HepG2 (cell line): ENCODE measurements around the gene APH1B. TPM values are rescaled to one million over a fixed set of nuclear protein-coding genes. Genes with fewer than 3 reads are reported as not detected.
A peak's percentile ranks its signal among the peaks of the same experiment; 100 is the strongest.

Experiments used
- EEA1 ChIP-seq: sonication (generic); formaldehyde crosslinking; IDR thresholded peaks from 2 replicates; pipeline ENCODE4 v1.5.1; 2020; ENCODE audit warnings: mild to moderate bottlenecking, missing genetic modification reagents, borderline replicate concordance
- ELF3 ChIP-seq: IDR thresholded peaks from 2 replicates; pipeline ENCODE4 v1.6.1; 2016; ENCODE audit warnings: missing genetic modification reagents, missing compliant biosample characterization
- EP300 ChIP-seq, 3 experiments: sonication (generic) in 1 of 3; formaldehyde crosslinking in 1 of 3; IDR thresholded peaks; 2 replicates each; pipeline versions ENCODE4 v1.5.1 to v1.6.1; 2011 to 2020; ENCODE audit warnings: low read depth in 2 of 3, low read length in 2 of 3, borderline replicate concordance in 1 of 3, improper control_type of control experiment in 1 of 3, mild to moderate bottlenecking in 1 of 3, missing genetic modification reagents in 1 of 3, moderate library complexity in 1 of 3
- FOXC1 ChIP-seq: sonication (generic); formaldehyde crosslinking; IDR thresholded peaks from 2 replicates; pipeline ENCODE4 v1.8.0; 2022; ENCODE audit warnings: mild to moderate bottlenecking, missing genetic modification reagents, borderline replicate concordance
- PPARG ChIP-seq: conservative IDR thresholded peaks from 2 replicates; pipeline ENCODE4 v1.6.1; 2016; ENCODE audit warnings: missing biosample characterization, missing genetic modification reagents
- SAFB2 ChIP-seq: sonication (generic); formaldehyde crosslinking; IDR thresholded peaks from 2 replicates; pipeline ENCODE4 v1.5.1; 2020; ENCODE audit warnings: missing genetic modification reagents, low read depth, mild to moderate bottlenecking, borderline replicate concordance
- SMARCE1 ChIP-seq: fragments of 450-650 bp; IDR thresholded peaks from 2 replicates; pipeline ENCODE4 v1.6.1; 2017; ENCODE audit warnings: borderline replicate concordance
- SOX13 ChIP-seq, 3 experiments: fragments of 450-650 bp in 1 of 3; sonication (generic) in 1 of 3; formaldehyde crosslinking in 1 of 3; IDR thresholded peaks in 2 of 3; conservative IDR thresholded peaks in 1 of 3; 2 replicates each; pipeline versions ENCODE4 v1.5.0 to v1.6.1; 2016 to 2020; ENCODE audit warnings: antibody characterized with exemption in 1 of 3, mild to moderate bottlenecking in 1 of 3, missing compliant biosample characterization in 1 of 3, missing genetic modification reagents in 1 of 3, moderate library complexity in 1 of 3
- XBP1 ChIP-seq: sonication (generic); formaldehyde crosslinking; IDR thresholded peaks from 2 replicates; pipeline ENCODE4 v1.5.0; 2020; ENCODE audit warnings: missing genetic modification reagents
- ZNF501 ChIP-seq: sonication (generic); formaldehyde crosslinking; IDR thresholded peaks from 2 replicates; pipeline ENCODE4 v1.5.1; 2020; ENCODE audit warnings: mild to moderate bottlenecking, moderate library complexity, missing genetic modification reagents
- polyA plus RNA-seq, 8 experiments: library from polyadenylated mRNA; depleted of rRNA in 3 of 8; stranded (reverse) in 7 of 8; unstranded in 1 of 8; fragments of >200 nt; fragmentation: Illumina TruSeq in 4 of 8; extraction: Trizol in 4 of 8; gene quantifications; 2 replicates each; pipeline versions ENCODE4 v1.2.1 to v1.2.3, GENCODE V29; 2011 to 2016; ENCODE audit warnings: low read depth in 4 of 8, missing spikeins in 1 of 8, mixed read lengths in 1 of 8; ENCODE audit not compliant: insufficient read depth in 1 of 8
- total RNA-seq, 5 experiments: library from RNA; depleted of rRNA; stranded (reverse); fragments of >200 nt; fragmentation: Illumina TruSeq; extraction: Trizol; gene quantifications; 2 replicates each; pipeline ENCODE4 v1.2.3, GENCODE V29; 2016; ENCODE audit warnings: low read depth in 1 of 5
- TF ChIP-seq, protein P1 (sequence below): sonication (generic); formaldehyde crosslinking; IDR thresholded peaks from one replicate; pipeline ENCODE4 v1.5.1; 2020; ENCODE audit warnings: mild to moderate bottlenecking, missing genetic modification reagents; ENCODE audit errors: not compliant biosample characterization
- TF ChIP-seq, protein P2 (sequence below): sonication (generic); formaldehyde crosslinking; IDR thresholded peaks from 2 replicates; pipeline ENCODE4 v1.8.0; 2022; ENCODE audit warnings: low read depth, missing genetic modification reagents
- TF ChIP-seq, protein P3 (sequence below): sonication (generic); formaldehyde crosslinking; conservative IDR thresholded peaks from 2 replicates; pipeline ENCODE4 v1.4.0; 2020; ENCODE audit warnings: mild to moderate bottlenecking, missing genetic modification reagents, moderate library complexity

APH1B gene
- total and polyA plus RNA-seq, 2 of the 13 experiments (the other 11 are each of a cell fraction or from before 2014, with no cell fraction given), result 0.45 to 1.00 TPM

DNA sequence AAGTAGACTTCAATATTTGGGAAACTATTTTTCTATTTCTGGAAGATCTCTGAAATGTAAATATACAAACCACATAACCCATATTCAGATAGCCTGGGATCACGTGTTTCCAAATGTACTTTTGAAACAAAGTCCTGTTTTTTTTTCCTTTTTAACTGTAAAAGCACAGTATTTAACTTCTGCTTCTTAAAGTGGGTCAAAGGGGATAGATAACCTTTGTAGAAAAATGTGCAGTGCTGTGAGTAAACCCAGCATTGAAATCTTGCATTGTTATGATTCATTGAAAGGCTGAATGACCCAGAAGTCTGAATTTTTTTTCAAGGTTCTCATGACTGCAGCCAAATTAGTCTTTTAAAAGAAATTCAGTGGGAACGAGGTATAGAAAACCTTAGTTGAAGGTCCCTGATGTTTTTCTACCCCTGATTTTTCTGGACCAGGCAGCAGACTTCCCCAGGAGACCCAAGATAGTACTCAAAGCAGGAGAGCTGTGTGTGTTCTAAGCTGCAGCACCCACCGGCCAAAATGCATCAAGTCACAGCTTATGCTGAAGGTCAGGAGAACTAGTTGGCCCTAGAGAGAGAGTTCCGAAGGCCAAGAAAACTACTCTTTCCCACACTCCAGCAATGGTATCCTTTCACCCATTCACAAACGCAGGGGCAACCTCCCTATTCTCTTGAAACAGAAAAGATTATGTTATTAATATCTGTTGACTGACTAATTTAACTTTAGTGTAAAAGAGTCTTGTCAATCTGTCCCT lies 43.6 kb upstream of the APH1B start (continued):
- TF ChIP-seq, protein P1, sequence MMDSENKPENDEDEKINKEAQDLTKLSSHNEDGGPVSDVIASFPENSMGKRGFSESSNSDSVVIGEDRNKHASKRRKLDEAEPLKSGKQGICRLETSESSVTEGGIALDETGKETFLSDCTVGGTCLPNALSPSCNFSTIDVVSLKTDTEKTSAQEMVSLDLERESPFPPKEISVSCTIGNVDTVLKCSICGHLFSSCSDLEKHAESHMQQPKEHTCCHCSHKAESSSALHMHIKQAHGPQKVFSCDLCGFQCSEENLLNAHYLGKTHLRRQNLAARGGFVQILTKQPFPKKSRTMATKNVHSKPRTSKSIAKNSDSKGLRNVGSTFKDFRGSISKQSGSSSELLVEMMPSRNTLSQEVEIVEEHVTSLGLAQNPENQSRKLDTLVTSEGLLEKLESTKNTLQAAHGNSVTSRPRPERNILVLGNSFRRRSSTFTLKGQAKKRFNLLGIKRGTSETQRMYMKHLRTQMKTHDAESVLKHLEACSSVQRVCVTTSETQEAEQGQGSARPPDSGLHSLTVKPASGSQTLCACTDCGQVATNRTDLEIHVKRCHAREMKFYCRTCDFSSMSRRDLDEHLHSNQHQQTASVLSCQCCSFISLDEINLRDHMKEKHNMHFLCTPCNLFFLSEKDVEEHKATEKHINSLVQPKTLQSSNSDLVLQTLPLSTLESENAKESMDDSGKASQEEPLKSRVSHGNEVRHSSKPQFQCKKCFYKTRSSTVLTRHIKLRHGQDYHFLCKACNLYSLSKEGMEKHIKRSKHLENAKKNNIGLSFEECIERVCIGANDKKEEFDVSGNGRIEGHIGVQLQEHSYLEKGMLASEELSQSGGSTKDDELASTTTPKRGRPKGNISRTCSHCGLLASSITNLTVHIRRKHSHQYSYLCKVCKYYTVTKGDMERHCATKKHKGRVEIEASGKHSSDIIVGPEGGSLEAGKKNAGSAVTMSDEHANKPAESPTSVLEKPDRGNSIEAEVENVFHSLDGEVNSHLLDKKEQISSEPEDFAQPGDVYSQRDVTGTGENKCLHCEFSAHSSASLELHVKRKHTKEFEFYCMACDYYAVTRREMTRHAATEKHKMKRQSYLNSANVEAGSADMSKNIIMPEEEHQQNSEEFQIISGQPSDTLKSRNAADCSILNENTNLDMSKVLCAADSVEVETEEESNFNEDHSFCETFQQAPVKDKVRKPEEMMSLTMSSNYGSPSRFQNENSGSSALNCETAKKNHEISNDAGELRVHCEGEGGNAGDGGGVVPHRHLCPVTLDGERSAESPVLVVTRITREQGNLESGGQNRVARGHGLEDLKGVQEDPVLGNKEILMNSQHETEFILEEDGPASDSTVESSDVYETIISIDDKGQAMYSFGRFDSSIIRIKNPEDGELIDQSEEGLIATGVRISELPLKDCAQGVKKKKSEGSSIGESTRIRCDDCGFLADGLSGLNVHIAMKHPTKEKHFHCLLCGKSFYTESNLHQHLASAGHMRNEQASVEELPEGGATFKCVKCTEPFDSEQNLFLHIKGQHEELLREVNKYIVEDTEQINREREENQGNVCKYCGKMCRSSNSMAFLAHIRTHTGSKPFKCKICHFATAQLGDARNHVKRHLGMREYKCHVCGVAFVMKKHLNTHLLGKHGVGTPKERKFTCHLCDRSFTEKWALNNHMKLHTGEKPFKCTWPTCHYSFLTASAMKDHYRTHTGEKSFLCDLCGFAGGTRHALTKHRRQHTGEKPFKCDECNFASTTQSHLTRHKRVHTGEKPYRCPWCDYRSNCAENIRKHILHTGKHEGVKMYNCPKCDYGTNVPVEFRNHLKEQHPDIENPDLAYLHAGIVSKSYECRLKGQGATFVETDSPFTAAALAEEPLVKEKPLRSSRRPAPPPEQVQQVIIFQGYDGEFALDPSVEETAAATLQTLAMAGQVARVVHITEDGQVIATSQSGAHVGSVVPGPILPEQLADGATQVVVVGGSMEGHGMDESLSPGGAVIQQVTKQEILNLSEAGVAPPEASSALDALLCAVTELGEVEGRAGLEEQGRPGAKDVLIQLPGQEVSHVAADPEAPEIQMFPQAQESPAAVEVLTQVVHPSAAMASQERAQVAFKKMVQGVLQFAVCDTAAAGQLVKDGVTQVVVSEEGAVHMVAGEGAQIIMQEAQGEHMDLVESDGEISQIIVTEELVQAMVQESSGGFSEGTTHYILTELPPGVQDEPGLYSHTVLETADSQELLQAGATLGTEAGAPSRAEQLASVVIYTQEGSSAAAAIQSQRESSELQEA (CRISPR knock-in tag), result no peak
- TF ChIP-seq EP300 (IDR thresholded peaks at IDR 0.05; ENCODE audit: low read depth in 2 of 2, low read length in 2 of 2) (peak in 1 of 2 experiments; percentile 20; a peak in 1 of 4 replicates), EP300 (CRISPR knock-in tag; IDR thresholded peaks at IDR 0.05; ENCODE audit: borderline replicate concordance) (no peak), SAFB2 (CRISPR knock-in tag) (no peak), SOX13 (IDR thresholded peaks at IDR 0.05) (no peak), SOX13 (CRISPR knock-in tag; conservative IDR thresholded peaks at IDR 0.05 in 1 of 2, IDR thresholded peaks at IDR 0.05 in 1 of 2) (peak in 1 of 2 experiments; percentile 55; a peak in 1 of 4 replicates), ELF3 (CRISPR knock-in tag) (no peak), EEA1 (CRISPR knock-in tag) (no peak), PPARG (peak; percentile 96), SMARCE1 (no peak), ZNF501 (CRISPR knock-in tag) (no peak), FOXC1 (CRISPR knock-in tag) (no peak), XBP1 (CRISPR knock-in tag) (no peak)
- TF ChIP-seq, protein P2, sequence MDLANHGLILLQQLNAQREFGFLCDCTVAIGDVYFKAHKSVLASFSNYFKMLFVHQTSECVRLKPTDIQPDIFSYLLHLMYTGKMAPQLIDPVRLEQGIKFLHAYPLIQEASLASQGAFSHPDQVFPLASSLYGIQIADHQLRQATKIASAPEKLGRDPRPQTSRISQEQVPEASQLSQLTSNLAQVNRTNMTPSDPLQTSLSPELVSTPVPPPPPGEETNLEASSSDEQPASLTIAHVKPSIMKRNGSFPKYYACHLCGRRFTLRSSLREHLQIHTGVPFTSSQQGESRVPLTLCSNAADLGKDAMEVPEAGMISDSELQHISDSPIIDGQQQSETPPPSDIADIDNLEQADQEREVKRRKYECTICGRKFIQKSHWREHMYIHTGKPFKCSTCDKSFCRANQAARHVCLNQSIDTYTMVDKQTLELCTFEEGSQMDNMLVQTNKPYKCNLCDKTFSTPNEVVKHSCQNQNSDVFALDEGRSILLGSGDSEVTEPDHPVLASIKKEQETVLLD (CRISPR knock-in tag), result no peak
- TF ChIP-seq, protein P3, sequence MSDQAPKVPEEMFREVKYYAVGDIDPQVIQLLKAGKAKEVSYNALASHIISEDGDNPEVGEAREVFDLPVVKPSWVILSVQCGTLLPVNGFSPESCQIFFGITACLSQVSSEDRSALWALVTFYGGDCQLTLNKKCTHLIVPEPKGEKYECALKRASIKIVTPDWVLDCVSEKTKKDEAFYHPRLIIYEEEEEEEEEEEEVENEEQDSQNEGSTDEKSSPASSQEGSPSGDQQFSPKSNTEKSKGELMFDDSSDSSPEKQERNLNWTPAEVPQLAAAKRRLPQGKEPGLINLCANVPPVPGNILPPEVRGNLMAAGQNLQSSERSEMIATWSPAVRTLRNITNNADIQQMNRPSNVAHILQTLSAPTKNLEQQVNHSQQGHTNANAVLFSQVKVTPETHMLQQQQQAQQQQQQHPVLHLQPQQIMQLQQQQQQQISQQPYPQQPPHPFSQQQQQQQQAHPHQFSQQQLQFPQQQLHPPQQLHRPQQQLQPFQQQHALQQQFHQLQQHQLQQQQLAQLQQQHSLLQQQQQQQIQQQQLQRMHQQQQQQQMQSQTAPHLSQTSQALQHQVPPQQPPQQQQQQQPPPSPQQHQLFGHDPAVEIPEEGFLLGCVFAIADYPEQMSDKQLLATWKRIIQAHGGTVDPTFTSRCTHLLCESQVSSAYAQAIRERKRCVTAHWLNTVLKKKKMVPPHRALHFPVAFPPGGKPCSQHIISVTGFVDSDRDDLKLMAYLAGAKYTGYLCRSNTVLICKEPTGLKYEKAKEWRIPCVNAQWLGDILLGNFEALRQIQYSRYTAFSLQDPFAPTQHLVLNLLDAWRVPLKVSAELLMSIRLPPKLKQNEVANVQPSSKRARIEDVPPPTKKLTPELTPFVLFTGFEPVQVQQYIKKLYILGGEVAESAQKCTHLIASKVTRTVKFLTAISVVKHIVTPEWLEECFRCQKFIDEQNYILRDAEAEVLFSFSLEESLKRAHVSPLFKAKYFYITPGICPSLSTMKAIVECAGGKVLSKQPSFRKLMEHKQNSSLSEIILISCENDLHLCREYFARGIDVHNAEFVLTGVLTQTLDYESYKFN (CRISPR knock-in tag), result peak; percentile 52
